Caco-2 (cell line): ENCODE results near the gene GTF3C2. TPM values are rescaled to one million over a fixed set of nuclear protein-coding genes. Genes with fewer than 3 reads are reported as not detected.

Experiments
- BruUV-seq: library from RNA; stranded (reverse); fragments of 400-500 nt; replicated peaks from 2 replicates; lab custom pipeline; 2021; lab: Mats Ljungman, UMichigan
- CTCF ChIA-PET: fragments of 300-600 bp; sonication (Branson Sonifier 250); formaldehyde crosslinking; loops from one replicate; lab custom pipeline; 2022; ENCODE audit warnings: antibody characterized with exemption; lab: Charles Lee
- POLR2A ChIA-PET: fragments of 300-600 bp; sonication (Branson Sonifier 250); formaldehyde crosslinking; loops from one replicate; lab custom pipeline; 2022; ENCODE audit warnings: antibody characterized with exemption; lab: Charles Lee
- DNase-seq, 2 experiments: peaks; one replicate each; pipeline versions ENCODE4 v3.0.0 to v3.0.0-alpha.2; 2020 to 2022
- H3K27me3 ChIP-seq: replicated peaks from 2 replicates; pipeline ENCODE4 v1.6.0; 2011; ENCODE audit warnings: low read length; ENCODE audit not compliant: control insufficient read depth, insufficient read depth
- H3K36me3 ChIP-seq: 2 replicates; pipeline ENCODE4 v1.5.1; 2011; ENCODE audit warnings: low read length; ENCODE audit not compliant: control insufficient read depth, insufficient read depth
- H3K4me1 ChIP-seq: fragments of 250-450 bp; sonication (Bioruptor Pico); 2 replicates; pipeline ENCODE4 v1.5.1; 2020; ENCODE audit warnings: mild to moderate bottlenecking
- H3K4me3 ChIP-seq: 2 replicates; pipeline ENCODE4 v1.5.1; 2011; ENCODE audit warnings: low read depth, mild to moderate bottlenecking, control low read depth, low read length
- H3K9me3 ChIP-seq: fragments of 250-450 bp; sonication (Bioruptor Pico); 2 replicates; pipeline ENCODE4 v1.5.1; 2020; ENCODE audit warnings: mild to moderate bottlenecking, moderate library complexity
- H3K27ac Mint-ChIP-seq: one replicate; pipeline ENCODE4 v1.8.0; 2022; ENCODE audit warnings: mixed read lengths; ENCODE audit not compliant: unreplicated experiment
- H3K27me3 Mint-ChIP-seq: one replicate; pipeline ENCODE4 v1.8.0; 2022; ENCODE audit warnings: mixed read lengths; ENCODE audit not compliant: insufficient read depth, unreplicated experiment
- H3K36me3 Mint-ChIP-seq: one replicate; pipeline ENCODE4 v1.8.0; 2022; ENCODE audit warnings: mild to moderate bottlenecking, mixed read lengths; ENCODE audit not compliant: insufficient read depth, unreplicated experiment
- H3K4me1 Mint-ChIP-seq: one replicate; pipeline ENCODE4 v1.8.0; 2022; ENCODE audit warnings: low read depth, mixed read lengths; ENCODE audit not compliant: unreplicated experiment
- H3K4me3 Mint-ChIP-seq: one replicate; pipeline ENCODE4 v1.8.0; 2022; ENCODE audit warnings: mild to moderate bottlenecking, moderate library complexity, mixed read lengths; ENCODE audit not compliant: unreplicated experiment
- H3K9me3 Mint-ChIP-seq: one replicate; pipeline ENCODE4 v1.8.0; 2022; ENCODE audit warnings: mixed read lengths; ENCODE audit not compliant: unreplicated experiment
- CTCF ChIP-seq, 2 experiments: fragments of 200-600 bp in 1 of 2; IDR thresholded peaks; 1 replicate in 1 of 2; 2 replicates in 1 of 2; pipeline versions ENCODE4 v1.5.1 to v1.8.0; 2011 to 2022; ENCODE audit warnings: antibody characterized with exemption in 1 of 2, control low read depth in 1 of 2, inconsistent platforms in 1 of 2, low read depth in 1 of 2, low read length in 1 of 2, mild to moderate bottlenecking in 1 of 2, moderate library complexity in 1 of 2; ENCODE audit not compliant: insufficient read depth in 1 of 2, severe bottlenecking in 1 of 2, unreplicated experiment in 1 of 2
- intact Hi-C: fragments of 100-400 bp; cut with micrococcal nuclease; formaldehyde crosslinking; loops from one replicate; pipeline ENCODE4 v1.10.0; 2022; ENCODE audit not compliant: unreplicated experiment
- total RNA-seq: library from RNA; stranded (reverse); gene quantifications from 2 replicates; pipeline ENCODE4 v1.2.3, GENCODE V29; 2022

GTF3C2 gene
- total RNA-seq, 1 experiment from 2014 or later = 91.4 TPM

DNA sequence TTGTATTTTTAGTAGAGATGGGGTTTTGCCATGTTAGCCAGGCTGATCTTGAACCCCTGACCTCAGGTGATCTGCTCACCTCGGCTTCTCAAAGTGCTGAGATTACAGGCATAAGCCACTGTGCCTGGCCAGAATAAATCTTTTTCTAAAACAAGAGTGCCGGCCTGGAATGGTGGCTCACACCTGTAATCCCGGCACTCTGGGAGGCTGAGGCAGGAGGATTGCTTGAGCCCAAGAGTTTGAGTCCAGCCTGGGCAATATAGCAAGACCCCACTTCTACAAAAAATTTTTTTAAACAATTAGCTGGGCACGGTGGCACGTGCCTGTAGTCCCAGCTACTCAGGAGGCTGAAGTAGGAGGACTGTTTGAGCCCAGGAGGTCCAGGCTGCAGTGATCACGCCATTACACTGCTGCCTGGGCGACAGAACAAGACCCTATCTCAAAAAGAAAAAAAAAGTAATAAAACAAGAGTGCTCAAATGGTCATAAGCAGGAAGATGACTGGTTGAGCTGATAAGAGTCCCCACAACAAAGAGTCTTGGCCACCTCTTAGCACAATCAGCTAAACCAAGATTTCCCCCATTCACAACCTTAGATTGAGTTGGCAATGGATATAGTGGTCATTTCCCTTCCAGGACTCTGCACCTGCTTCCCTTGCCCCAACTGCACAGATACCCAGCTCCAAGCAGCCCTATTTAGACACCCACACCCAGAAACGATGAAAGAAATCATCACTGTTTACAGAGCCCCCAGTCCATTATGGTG, 42.5 kb downstream of the GTF3C2 start:
- CTCF ChIA-PET = no interaction called here
- no TSS peak for BruUV-seq
- no peak overlapping the region for H3K4me3 ChIP-seq
- H3K27ac Mint-ChIP-seq = no peak overlapping the region
- H3K4me1 ChIP-seq = peaks cover 16% of the 10 kb centered on the region
- peaks cover 7% of the 10 kb centered on the region for H3K36me3 Mint-ChIP-seq
- H3K9me3 Mint-ChIP-seq = no peaks in the 10 kb centered on the region
- no peaks in the 10 kb centered on the region; the same call in 1 of the 2 replicates for H3K27me3 ChIP-seq
- H3K27me3 Mint-ChIP-seq = no peaks in the 10 kb centered on the region
- peaks cover 11% of the 10 kb centered on the region for H3K4me1 Mint-ChIP-seq
- H3K4me3 Mint-ChIP-seq = no peak overlapping the region
- no peak for DNase-seq
- POLR2A ChIA-PET = no interaction called here
- H3K9me3 ChIP-seq = no peaks in the 10 kb centered on the region
- TF ChIP-seq CTCF (IDR thresholded peaks at IDR 0.05; ENCODE audit: insufficient read depth in 1 of 2, low read depth in 1 of 2, low read length in 1 of 2, severe bottlenecking in 1 of 2, unreplicated experiment in 1 of 2) = no peak
- intact Hi-C loops = no loop called here
- no peaks in the 10 kb centered on the region for H3K36me3 ChIP-seq

GRCh38 chr2:27312152-27312551, 44.4 kb downstream of the GTF3C2 start:
- intact Hi-C loops = no loop called here
- POLR2A ChIA-PET = no interaction called here

DNA sequence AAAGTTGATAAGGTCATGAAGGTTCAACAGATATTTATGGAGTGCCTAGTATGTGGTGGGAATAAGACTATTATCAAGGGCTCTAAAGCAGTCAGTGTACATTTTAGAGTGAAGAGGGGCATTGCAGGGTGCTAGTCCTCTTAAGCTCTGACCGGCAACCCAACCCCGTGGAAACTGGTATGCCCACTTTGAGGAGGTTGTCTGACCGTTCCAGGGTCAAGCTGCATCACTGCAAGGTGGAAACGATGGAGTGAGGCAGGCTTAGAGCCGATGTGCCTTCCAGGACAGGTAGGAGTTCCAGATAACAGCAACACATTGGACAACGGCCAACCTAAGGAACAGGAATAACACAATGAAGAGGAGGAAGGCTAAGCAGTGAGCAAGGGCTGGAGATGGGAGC, 46.9 kb downstream of the GTF3C2 start:
- Histone ChIP-seq H3K9me3 (no peaks in the 10 kb centered on the region), H3K36me3 (no peaks in the 10 kb centered on the region), H3K27me3 (no peaks in the 10 kb centered on the region), H3K4me1 (peaks cover 16% of the 10 kb centered on the region), H3K4me3 (no peak overlapping the region)
- peaks cover 11% of the 10 kb centered on the region for H3K4me1 Mint-ChIP-seq
- no peak for DNase-seq
- intact Hi-C loops = no loop called here
- CTCF ChIA-PET = no interaction called here
- no peaks in the 10 kb centered on the region for H3K9me3 Mint-ChIP-seq
- peaks cover 3% of the 10 kb centered on the region for H3K27me3 Mint-ChIP-seq
- no peak overlapping the region for H3K4me3 Mint-ChIP-seq
- TF ChIP-seq CTCF (IDR thresholded peaks at IDR 0.05; ENCODE audit: insufficient read depth in 1 of 2, low read depth in 1 of 2, low read length in 1 of 2, severe bottlenecking in 1 of 2, unreplicated experiment in 1 of 2) = no peak
- no TSS peak for BruUV-seq
- no peak overlapping the region for H3K27ac Mint-ChIP-seq
- H3K36me3 Mint-ChIP-seq = peaks cover 7% of the 10 kb centered on the region
- POLR2A ChIA-PET = no interaction called here

More at GRCh38 chr2:27312152-27312551, 44.4 kb downstream of the GTF3C2 start:
- Histone ChIP-seq H3K4me3 (no peak overlapping the region), H3K4me1 (peaks cover 16% of the 10 kb centered on the region), H3K36me3 (no peaks in the 10 kb centered on the region), H3K27me3 (no peaks in the 10 kb centered on the region; the same call in 1 of the 2 replicates), H3K9me3 (no peaks in the 10 kb centered on the region)
- Mint-ChIP-seq H3K4me1 (peaks cover 11% of the 10 kb centered on the region), H3K9me3 (no peaks in the 10 kb centered on the region), H3K36me3 (peaks cover 7% of the 10 kb centered on the region), H3K4me3 (no peak overlapping the region), H3K27me3 (no peaks in the 10 kb centered on the region), H3K27ac (no peak overlapping the region)
- CTCF ChIA-PET = interaction anchor here (0.6 to 2.0 kb wide), 3 partner anchors 9 to 65 kb away, joined by 3 to 9 read pairs (median 7); no protein-coding TSS in a partner anchor
- TF ChIP-seq CTCF (IDR thresholded peaks at IDR 0.05; ENCODE audit: insufficient read depth in 1 of 2, low read depth in 1 of 2, low read length in 1 of 2, severe bottlenecking in 1 of 2, unreplicated experiment in 1 of 2) = no peak
- no TSS peak for BruUV-seq
- DNase-seq = peak in 1 of 2 experiments; percentile 36
